Thyroid gland (tissue), 4 donors: ENCODE data around the gene EML1. TPM values are rescaled to one million over a fixed set of nuclear protein-coding genes. Genes with fewer than 3 reads are reported as not detected.

Source experiments
- DNase-seq, 2 donors: peaks; one replicate each; pipeline ENCODE4 v3.0.0-alpha.2; 2019
- H3K27ac ChIP-seq, 3 donors: fragments of 200-600 bp; sonication (generic); 1 replicate in 2 of 3; 2 replicates in 1 of 3; pipeline ENCODE4 v1.5.1; 2016 to 2019; ENCODE audit warnings: mild to moderate bottlenecking in 1 of 3, moderate library complexity in 1 of 3
- H3K27me3 ChIP-seq: fragments of 200-600 bp; sonication (generic); one replicate; pipeline ENCODE4 v1.5.1; 2019
- H3K36me3 ChIP-seq, 2 donors: fragments of 200-600 bp; sonication (generic); one replicate each; pipeline ENCODE4 v1.5.1; 2016 to 2019
- H3K4me1 ChIP-seq, 2 donors: fragments of 200-600 bp; sonication (generic); one replicate each; pipeline ENCODE4 v1.5.1; 2017 to 2019
- H3K4me3 ChIP-seq, 3 donors: fragments of 200-600 bp; sonication (generic); replicated peaks in 1 of 3; 1 replicate in 2 of 3; 2 replicates in 1 of 3; pipeline ENCODE4 v1.5.1; 2016; ENCODE audit warnings: mild to moderate bottlenecking in 1 of 3
- H3K9me3 ChIP-seq: fragments of 200-600 bp; sonication (generic); one replicate; pipeline ENCODE4 v1.5.1; 2017
- POLR2A ChIP-seq, 2 donors: fragments of 450-650 bp; IDR thresholded peaks; one replicate each; pipeline ENCODE4 v1.6.1; 2017; ENCODE audit warnings: antibody characterized with exemption in 2 of 2, mild to moderate bottlenecking in 2 of 2, moderate library complexity in 1 of 2
- WGBS, 2 donors: methylation state at CpG; one replicate each; pipeline ENCODE4 v1.1.5; 2017; 5-methylcytosine and 5-hydroxymethylcytosine counted together
- intact Hi-C: fragments of 100-400 bp; cut with DNase I; formaldehyde crosslinking; loops from one replicate; pipeline ENCODE4 v1.15.1; 2023
- total RNA-seq, 4 donors: library from RNA; depleted of rRNA; stranded (reverse); fragments of >200 nt; gene quantifications; one replicate each; pipeline ENCODE4 v1.2.3, GENCODE V29; 2016
- TF ChIP-seq, protein P1 (sequence below), 6 experiments: fragments of 200-600 bp in 3 of 6; fragments of 450-650 bp in 3 of 6; sonication (generic) in 3 of 6; IDR thresholded peaks; one replicate each; pipeline ENCODE4 v1.5.1; 2016 to 2019; ENCODE audit warnings: antibody characterized with exemption in 6 of 6, mild to moderate bottlenecking in 2 of 6, inconsistent platforms in 1 of 6, moderate library complexity in 1 of 6

EML1 gene
- total RNA-seq, 4 donors from 2014 or later, result 24.2 to 58.7 (median 37.9) TPM

DNA sequence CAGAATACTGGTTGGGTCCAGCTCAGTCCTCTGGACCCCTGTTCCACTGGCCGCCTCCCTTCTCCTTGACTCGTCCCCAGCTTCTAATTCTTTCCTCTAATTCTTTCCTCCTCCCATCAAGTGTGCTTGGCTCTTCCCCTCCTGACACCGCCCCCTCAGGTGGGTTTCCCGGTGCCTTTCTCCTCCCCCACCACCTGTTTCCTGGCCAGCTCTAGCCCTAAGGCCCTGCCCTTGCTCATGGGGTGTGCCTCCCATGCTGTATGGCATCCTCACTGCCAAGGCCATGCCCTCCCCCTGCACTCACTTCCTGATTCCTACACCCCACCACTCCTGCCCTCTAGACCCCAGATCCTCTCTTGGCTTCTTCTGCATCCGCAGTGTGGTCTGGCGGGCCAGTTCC is 12.1 kb upstream of the EML1 start:
- no peak overlapping the region for H3K4me3 ChIP-seq
- intact Hi-C loops, result no loop called here
- DNase-seq, result no peak
- no peak overlapping the region for H3K27ac ChIP-seq
- peaks cover 0 to 4% of the 10 kb centered on the region in 2 donors for H3K4me1 ChIP-seq
- H3K36me3 ChIP-seq, result no peaks in the 10 kb centered on the region
- 78 to 79% methylated on average over 6 of the region's 6 CpGs for WGBS, 2 donors
- no peaks in the 10 kb centered on the region for H3K27me3 ChIP-seq
- TF ChIP-seq, protein P1, sequence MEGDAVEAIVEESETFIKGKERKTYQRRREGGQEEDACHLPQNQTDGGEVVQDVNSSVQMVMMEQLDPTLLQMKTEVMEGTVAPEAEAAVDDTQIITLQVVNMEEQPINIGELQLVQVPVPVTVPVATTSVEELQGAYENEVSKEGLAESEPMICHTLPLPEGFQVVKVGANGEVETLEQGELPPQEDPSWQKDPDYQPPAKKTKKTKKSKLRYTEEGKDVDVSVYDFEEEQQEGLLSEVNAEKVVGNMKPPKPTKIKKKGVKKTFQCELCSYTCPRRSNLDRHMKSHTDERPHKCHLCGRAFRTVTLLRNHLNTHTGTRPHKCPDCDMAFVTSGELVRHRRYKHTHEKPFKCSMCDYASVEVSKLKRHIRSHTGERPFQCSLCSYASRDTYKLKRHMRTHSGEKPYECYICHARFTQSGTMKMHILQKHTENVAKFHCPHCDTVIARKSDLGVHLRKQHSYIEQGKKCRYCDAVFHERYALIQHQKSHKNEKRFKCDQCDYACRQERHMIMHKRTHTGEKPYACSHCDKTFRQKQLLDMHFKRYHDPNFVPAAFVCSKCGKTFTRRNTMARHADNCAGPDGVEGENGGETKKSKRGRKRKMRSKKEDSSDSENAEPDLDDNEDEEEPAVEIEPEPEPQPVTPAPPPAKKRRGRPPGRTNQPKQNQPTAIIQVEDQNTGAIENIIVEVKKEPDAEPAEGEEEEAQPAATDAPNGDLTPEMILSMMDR (IDR thresholded peaks at IDR 0.05), result no peak
- TF ChIP-seq POLR2A (IDR thresholded peaks at IDR 0.05), result no peak
- no peaks in the 10 kb centered on the region for H3K9me3 ChIP-seq

DNA sequence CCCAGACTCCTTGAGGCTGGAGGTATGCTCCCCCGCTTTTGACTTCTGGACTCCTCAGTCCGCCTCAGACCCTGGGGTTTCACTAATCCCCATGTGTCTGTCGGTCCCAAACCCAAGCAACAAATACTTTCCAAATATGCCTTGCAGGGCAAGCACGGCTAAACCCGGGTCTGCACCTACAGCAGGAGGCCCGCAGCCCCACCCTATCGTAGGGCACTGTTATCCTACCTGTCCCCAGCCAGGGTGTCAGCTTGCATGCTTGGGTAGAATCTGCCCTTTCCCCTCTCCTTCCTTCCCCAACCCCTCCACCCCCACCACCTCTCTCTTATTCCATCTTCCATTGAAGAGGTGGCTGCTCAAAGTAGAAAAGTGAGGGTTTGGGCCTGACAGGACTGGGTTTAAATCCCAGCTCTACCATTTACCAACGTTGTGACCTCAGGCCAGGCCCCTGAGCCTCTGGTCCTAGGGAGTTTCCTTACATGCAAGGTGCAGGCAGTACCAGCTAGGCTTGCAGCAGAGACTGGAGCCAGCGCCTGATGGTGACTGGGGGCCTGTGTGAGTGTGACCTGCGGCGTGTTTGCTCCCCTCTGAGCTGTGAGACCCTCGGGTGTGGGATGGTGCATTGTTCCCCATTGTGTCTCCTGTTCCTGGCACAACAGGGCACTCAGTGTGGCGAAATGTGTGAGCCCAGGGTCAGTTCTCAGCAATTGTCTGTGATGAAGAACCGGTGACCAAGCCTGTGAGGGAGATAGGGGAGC is 11.2 kb upstream of the EML1 start:
- peaks cover 0 to 4% of the 10 kb centered on the region in 2 donors for H3K4me1 ChIP-seq
- 84 to 89% methylated on average over 13 to 14 of the region's 14 CpGs for WGBS, 2 donors
- H3K4me3 ChIP-seq, result no peak overlapping the region
- no peaks in the 10 kb centered on the region for H3K27me3 ChIP-seq
- no peak overlapping the region for H3K27ac ChIP-seq
- no peak for DNase-seq
- H3K9me3 ChIP-seq, result no peaks in the 10 kb centered on the region
- intact Hi-C loops, result no loop called here
- TF ChIP-seq, protein P1 (IDR thresholded peaks at IDR 0.05), result no peak
- no peak for TF ChIP-seq POLR2A (IDR thresholded peaks at IDR 0.05)
- no peaks in the 10 kb centered on the region for H3K36me3 ChIP-seq

DNA sequence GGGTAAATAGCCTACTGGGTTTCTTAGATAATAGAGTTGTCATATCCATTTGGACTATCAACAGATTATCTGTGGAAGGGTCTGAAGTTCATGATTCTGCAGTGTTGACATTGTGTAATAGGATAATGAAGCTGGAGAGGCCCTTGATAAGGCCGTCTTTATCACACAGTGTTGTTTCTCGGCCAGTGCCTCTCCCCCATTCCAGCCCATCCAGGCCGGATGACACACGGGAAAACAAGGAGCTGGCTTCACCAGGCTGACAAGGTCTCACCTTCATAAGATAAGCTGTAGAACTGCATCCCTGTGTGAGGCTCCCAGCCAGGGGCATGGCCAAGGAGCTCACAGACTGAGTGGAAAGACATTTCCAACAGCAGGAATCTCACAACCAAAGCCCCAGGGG is 8.7 kb upstream of the EML1 start:
- 81 to 90% methylated on average over 4 of the region's 4 CpGs for WGBS, 2 donors
- no peak overlapping the region for H3K27ac ChIP-seq
- intact Hi-C loops, result no loop called here
- peaks cover 0 to 4% of the 10 kb centered on the region in 2 donors for H3K4me1 ChIP-seq
- H3K36me3 ChIP-seq, result no peaks in the 10 kb centered on the region
- TF ChIP-seq, protein P1 (IDR thresholded peaks at IDR 0.05), result no peak
- TF ChIP-seq POLR2A (IDR thresholded peaks at IDR 0.05), result no peak
- no peak overlapping the region for H3K4me3 ChIP-seq
- H3K9me3 ChIP-seq, result no peaks in the 10 kb centered on the region
- no peaks in the 10 kb centered on the region for H3K27me3 ChIP-seq
- DNase-seq, result no peak

DNA sequence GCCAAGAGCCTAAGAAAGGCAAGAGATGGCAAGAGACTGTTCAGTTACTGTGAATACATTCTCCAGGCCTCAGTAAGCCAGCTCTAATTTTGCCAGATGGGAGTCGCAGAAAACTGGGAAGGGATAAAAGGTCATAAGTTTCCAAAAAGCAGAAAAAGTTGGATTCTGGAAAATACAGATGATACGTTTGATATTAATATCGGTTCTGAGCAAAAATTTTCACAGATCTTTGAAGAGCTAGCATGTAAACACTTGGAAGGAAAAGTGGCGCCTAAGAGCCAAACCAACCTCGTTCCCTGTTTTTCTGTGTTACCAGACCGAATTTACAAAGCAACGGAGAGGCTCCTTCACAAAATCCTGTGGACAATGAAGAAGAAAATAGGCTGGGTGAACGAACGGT is 7.8 kb upstream of the EML1 start:
- no peak overlapping the region for H3K4me3 ChIP-seq
- H3K9me3 ChIP-seq, result no peaks in the 10 kb centered on the region
- H3K27ac ChIP-seq, result no peak overlapping the region
- no peaks in the 10 kb centered on the region for H3K36me3 ChIP-seq
- TF ChIP-seq, protein P1 (IDR thresholded peaks at IDR 0.05), result no peak
- no peak for TF ChIP-seq POLR2A (IDR thresholded peaks at IDR 0.05)
- H3K27me3 ChIP-seq, result no peaks in the 10 kb centered on the region
- WGBS, 2 donors, result 83 to 84% methylated on average over 9 of the region's 9 CpGs
- no peak for DNase-seq
- intact Hi-C loops, result no loop called here
- H3K4me1 ChIP-seq, result peaks cover 0 to 4% of the 10 kb centered on the region in 2 donors

DNA sequence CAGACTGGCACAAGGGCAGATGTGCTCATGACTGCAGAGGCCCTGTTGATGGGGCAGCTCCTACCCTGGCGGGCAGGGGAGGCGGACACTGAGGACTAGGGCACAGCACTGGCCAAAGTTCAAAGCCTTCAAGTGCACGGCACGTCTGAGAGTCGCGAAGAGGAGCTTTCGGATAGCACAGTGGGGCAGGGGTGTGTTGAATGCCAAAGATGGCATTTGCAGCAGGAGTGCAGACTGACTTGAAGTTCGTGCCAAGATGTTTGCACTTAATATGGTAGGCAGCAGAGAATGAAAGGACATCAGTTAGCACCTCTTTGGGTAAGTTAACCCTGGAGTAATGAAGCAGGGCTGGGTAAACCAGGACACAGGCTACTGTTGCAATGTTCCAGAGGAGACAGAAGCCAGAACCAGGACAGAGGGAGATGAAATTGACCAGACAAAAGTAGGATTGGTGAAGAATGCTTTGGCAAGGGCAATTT is 6.7 kb upstream of the EML1 start:
- peaks cover 0 to under 1% of the 10 kb centered on the region in 2 donors for H3K4me1 ChIP-seq

More for the DNA sequence above, 6.7 kb upstream of the EML1 start:
- Histone ChIP-seq H3K27me3 (no peaks in the 10 kb centered on the region), H3K4me3 (no peak overlapping the region), H3K9me3 (no peaks in the 10 kb centered on the region), H3K27ac (no peak overlapping the region), H3K36me3 (no peaks in the 10 kb centered on the region)
- DNase-seq, result no peak
- TF ChIP-seq, protein P1 (IDR thresholded peaks at IDR 0.05), result no peak
- TF ChIP-seq POLR2A (IDR thresholded peaks at IDR 0.05), result no peak
- intact Hi-C loops, result no loop called here
- WGBS, 2 donors, result 81 to 89% methylated on average over 8 of the region's 8 CpGs
